Measurements from ENCODE around the gene PIGQ. TPM values are rescaled to one million over a fixed set of nuclear protein-coding genes. Genes with fewer than 3 reads are reported as not detected.

Gene PIGQ
- total and polyA plus RNA-seq, 2 of the 13 experiments (the other 11 are each of a cell fraction or from before 2014, with no cell fraction given): 7.7 to 19.7 TPM

GRCh38 chr16:526181-527014 is 43.4 kb upstream of the PIGQ start (continued):
- TF ChIP-seq HMG20A (CRISPR knock-in tag; IDR thresholded peaks at IDR 0.05; ENCODE audit: borderline replicate concordance): no peak
- TF ChIP-seq, protein P1, sequence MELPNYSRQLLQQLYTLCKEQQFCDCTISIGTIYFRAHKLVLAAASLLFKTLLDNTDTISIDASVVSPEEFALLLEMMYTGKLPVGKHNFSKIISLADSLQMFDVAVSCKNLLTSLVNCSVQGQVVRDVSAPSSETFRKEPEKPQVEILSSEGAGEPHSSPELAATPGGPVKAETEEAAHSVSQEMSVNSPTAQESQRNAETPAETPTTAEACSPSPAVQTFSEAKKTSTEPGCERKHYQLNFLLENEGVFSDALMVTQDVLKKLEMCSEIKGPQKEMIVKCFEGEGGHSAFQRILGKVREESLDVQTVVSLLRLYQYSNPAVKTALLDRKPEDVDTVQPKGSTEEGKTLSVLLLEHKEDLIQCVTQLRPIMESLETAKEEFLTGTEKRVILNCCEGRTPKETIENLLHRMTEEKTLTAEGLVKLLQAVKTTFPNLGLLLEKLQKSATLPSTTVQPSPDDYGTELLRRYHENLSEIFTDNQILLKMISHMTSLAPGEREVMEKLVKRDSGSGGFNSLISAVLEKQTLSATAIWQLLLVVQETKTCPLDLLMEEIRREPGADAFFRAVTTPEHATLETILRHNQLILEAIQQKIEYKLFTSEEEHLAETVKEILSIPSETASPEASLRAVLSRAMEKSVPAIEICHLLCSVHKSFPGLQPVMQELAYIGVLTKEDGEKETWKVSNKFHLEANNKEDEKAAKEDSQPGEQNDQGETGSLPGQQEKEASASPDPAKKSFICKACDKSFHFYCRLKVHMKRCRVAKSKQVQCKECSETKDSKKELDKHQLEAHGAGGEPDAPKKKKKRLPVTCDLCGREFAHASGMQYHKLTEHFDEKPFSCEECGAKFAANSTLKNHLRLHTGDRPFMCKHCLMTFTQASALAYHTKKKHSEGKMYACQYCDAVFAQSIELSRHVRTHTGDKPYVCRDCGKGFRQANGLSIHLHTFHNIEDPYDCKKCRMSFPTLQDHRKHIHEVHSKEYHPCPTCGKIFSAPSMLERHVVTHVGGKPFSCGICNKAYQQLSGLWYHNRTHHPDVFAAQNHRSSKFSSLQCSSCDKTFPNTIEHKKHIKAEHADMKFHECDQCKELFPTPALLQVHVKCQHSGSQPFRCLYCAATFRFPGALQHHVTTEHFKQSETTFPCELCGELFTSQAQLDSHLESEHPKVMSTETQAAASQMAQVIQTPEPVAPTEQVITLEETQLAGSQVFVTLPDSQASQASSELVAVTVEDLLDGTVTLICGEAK (IDR thresholded peaks at IDR 0.05): no peak
- TF ChIP-seq, protein P1 (CRISPR knock-in tag; IDR thresholded peaks at IDR 0.05): 0 out of 2 replicates have a peak, but pooled peaks have one; percentile 4
- TF ChIP-seq, protein P2, sequence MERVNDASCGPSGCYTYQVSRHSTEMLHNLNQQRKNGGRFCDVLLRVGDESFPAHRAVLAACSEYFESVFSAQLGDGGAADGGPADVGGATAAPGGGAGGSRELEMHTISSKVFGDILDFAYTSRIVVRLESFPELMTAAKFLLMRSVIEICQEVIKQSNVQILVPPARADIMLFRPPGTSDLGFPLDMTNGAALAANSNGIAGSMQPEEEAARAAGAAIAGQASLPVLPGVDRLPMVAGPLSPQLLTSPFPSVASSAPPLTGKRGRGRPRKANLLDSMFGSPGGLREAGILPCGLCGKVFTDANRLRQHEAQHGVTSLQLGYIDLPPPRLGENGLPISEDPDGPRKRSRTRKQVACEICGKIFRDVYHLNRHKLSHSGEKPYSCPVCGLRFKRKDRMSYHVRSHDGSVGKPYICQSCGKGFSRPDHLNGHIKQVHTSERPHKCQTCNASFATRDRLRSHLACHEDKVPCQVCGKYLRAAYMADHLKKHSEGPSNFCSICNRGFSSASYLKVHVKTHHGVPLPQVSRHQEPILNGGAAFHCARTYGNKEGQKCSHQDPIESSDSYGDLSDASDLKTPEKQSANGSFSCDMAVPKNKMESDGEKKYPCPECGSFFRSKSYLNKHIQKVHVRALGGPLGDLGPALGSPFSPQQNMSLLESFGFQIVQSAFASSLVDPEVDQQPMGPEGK (CRISPR knock-in tag; IDR thresholded peaks at IDR 0.05): peak; percentile 38; the same call in 1 of the 2 replicates
- TF ChIP-seq TEF (CRISPR knock-in tag; IDR thresholded peaks at IDR 0.05): no peak
- 0 out of 2 replicates have a peak, but pooled peaks have one; percentile 34 for TF ChIP-seq ELF4 (CRISPR knock-in tag; IDR thresholded peaks at IDR 0.05; ENCODE audit: borderline replicate concordance)
- no peak for TF ChIP-seq KLF15 (CRISPR knock-in tag; IDR thresholded peaks at IDR 0.05; ENCODE audit: borderline replicate concordance)
- no peak for TF ChIP-seq ETV6 (CRISPR knock-in tag; conservative IDR thresholded peaks at IDR 0.05)
- no peak for TF ChIP-seq TSC22D2 (CRISPR knock-in tag; IDR thresholded peaks at IDR 0.05; ENCODE audit: borderline replicate concordance)
- TF ChIP-seq, protein P3, sequence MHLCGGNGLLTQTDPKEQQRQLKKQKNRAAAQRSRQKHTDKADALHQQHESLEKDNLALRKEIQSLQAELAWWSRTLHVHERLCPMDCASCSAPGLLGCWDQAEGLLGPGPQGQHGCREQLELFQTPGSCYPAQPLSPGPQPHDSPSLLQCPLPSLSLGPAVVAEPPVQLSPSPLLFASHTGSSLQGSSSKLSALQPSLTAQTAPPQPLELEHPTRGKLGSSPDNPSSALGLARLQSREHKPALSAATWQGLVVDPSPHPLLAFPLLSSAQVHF (CRISPR knock-in tag; IDR thresholded peaks at IDR 0.05): no peak
- TF ChIP-seq NRL (CRISPR knock-in tag; IDR thresholded peaks at IDR 0.05; ENCODE audit: borderline replicate concordance): 0 out of 2 replicates have a peak, but pooled peaks have one; percentile 18
- TF ChIP-seq TERF1 (CRISPR knock-in tag; IDR thresholded peaks at IDR 0.05): no peak
- TF ChIP-seq SNAI1 (CRISPR knock-in tag; IDR thresholded peaks at IDR 0.05; ENCODE audit: borderline replicate concordance): peak; percentile 19; the same call in 1 of the 2 replicates

All from HepG2 (cell line).